ENCODE results near the gene PROCA1.

The PROCA1 gene

GRCh38 chr17:28675980-28676379, 35.7 kb downstream of the PROCA1 start:
- H3K4me3 ChIP-seq (ENCODE audit: low read depth, low read length): no peak overlapping the region
- ChIA-PET POLR2A (no interaction called here), CTCF (interaction anchor here (0.6 to 2.0 kb wide), 7 partner anchors 10 to 76 kb away, joined by 3 to 4 read pairs (median 3); partner anchors contain the start of gene TLCD1)
- no peak for DNase-seq (ENCODE audit: low read depth, low spot score)
- no peak for TF ChIP-seq CTCF (IDR thresholded peaks at IDR 0.05; ENCODE audit: insufficient read depth, low read length, missing control alignments)

GRCh38 chr17:28675490-28675889, 36.2 kb downstream of the PROCA1 start:
- DNase-seq (ENCODE audit: low read depth, low spot score): no peak
- no peak for TF ChIP-seq CTCF (IDR thresholded peaks at IDR 0.05; ENCODE audit: insufficient read depth, low read length, missing control alignments)
- ChIA-PET CTCF (interaction anchor here (0.6 to 2.0 kb wide), 8 partner anchors 9 to 75 kb away, joined by 3 to 4 read pairs (median 3); partner anchors contain the start of gene TLCD1), POLR2A (no interaction called here)
- no peak overlapping the region for H3K4me3 ChIP-seq (ENCODE audit: low read depth, low read length)

- DNase-seq (ENCODE audit: low read depth, low spot score): no peak
- POLR2A ChIA-PET: no interaction called here
- TF ChIP-seq CTCF (IDR thresholded peaks at IDR 0.05; ENCODE audit: insufficient read depth, low read length, missing control alignments): no peak
- CTCF ChIA-PET: interaction anchor here (1.7 kb wide), 1 partner anchor 23 kb away, joined by 8 read pairs; no protein-coding TSS in a partner anchor
- H3K4me3 ChIP-seq (ENCODE audit: low read depth, low read length): no peak overlapping the region
These were observed 41.8 kb downstream of the PROCA1 start for GRCh38 chr17:28669918-28670317.

GRCh38 chr17:28667870-28668269, 43.8 kb downstream of the PROCA1 start:
- TF ChIP-seq CTCF (IDR thresholded peaks at IDR 0.05; ENCODE audit: insufficient read depth, low read length, missing control alignments): no peak
- POLR2A ChIA-PET: interaction anchor here (1.6 kb wide), 1 partner anchor 23 kb away, joined by 5 read pairs; the partner anchor contains the start of gene BLTP2
- H3K4me3 ChIP-seq (ENCODE audit: low read depth, low read length): no peak overlapping the region
- DNase-seq (ENCODE audit: low read depth, low spot score): no peak
- CTCF ChIA-PET: interaction anchor here (1.0 to 1.4 kb wide), 3 partner anchors 21 to 55 kb away, joined by 3 to 4 read pairs (median 4); no protein-coding TSS in a partner anchor

- CTCF ChIA-PET: interaction anchor here (7.2 kb wide), 1 partner anchor 21 kb away, joined by 63 read pairs; the partner anchor contains the start of gene BLTP2
These were observed 45.7 kb downstream of the PROCA1 start for GRCh38 chr17:28665994-28666393.

GRCh38 chr17:28663723-28664122, 48.0 kb downstream of the PROCA1 start:
- H3K4me3 ChIP-seq (ENCODE audit: low read depth, low read length): no peak overlapping the region
- POLR2A ChIA-PET: interaction anchor here (3.0 kb wide), 1 partner anchor 56 kb away, joined by 11 read pairs; the partner anchor contains the start of gene RPL23A
- DNase-seq (ENCODE audit: low read depth, low spot score): no peak
- no peak for TF ChIP-seq CTCF (IDR thresholded peaks at IDR 0.05; ENCODE audit: insufficient read depth, low read length, missing control alignments)
- CTCF ChIA-PET: interaction anchor here (7.2 kb wide), 1 partner anchor 18 kb away, joined by 63 read pairs; the partner anchor contains the start of gene BLTP2

More at GRCh38 chr17:28665994-28666393, 45.7 kb downstream of the PROCA1 start:
- no peak for TF ChIP-seq CTCF (IDR thresholded peaks at IDR 0.05; ENCODE audit: insufficient read depth, low read length, missing control alignments)
- POLR2A ChIA-PET: no interaction called here
- no peak overlapping the region for H3K4me3 ChIP-seq (ENCODE audit: low read depth, low read length)
- DNase-seq (ENCODE audit: low read depth, low spot score): no peak
